Measurements from ENCODE around the gene SP140L.
"Not testable (repeated sequence)": the region's sequence is repeated elsewhere in the genome, so short reads cannot be mapped to it uniquely, and the experiment has no call there.

SP140L gene

DNA sequence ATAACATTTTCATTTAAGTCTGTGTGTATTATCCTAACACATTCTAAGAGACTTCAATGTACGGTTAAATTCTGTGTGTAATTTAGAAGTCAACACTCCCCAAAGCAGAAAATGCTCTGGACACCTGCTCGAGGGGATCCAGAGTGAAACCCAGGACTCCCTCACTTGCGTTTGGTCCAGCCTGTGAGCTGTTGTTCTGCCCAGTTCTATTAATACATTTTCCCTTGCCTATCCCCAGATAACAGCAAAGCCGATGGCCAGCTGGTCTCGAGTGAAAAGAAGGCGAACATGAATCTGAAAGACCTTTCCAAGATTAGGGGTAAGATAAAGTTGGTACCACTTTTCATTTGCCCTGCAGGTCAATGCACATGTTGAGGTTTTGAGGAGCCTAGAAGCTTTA lies 58.0 kb downstream of the SP140L start:
- no peak for DNase-seq

DNA sequence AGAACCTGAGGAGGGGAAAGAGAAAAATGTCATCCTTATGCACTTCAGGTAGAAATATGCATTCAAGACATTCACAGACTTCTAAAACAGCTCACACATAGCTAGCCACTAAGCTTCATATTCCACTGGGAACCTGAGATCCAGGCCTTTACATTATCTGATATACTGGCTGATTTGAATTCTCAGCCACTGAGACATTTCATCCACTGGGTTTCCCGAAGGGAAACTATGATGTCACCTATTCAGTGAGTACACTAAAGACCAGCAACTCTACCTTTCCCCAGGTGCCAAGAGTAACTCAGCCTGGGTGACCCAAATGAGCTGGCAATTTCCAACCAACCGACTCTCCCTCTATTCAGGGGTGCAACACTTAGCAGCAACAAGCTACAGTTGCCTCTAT lies 67.3 kb downstream of the SP140L start:
- DNase-seq = no peak

DNA sequence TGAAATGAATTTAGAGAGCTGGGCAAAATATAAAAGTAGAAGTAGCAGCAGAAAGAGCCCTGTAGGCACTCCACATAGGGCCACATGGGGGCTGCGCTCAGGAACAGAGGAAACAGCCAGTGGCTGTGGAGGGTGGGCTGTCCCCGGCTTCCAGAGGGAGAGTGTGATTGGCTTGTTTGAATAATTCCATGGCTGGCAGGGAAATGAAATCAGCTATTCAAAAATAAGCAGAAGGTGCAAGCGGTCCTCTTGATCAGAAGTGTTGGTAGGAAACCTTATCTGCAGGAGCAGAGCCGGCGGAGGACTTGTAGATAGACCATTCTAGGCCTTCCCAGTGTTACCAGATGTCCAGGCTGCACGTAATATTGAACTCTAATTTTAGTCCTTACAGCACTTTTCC lies 71.7 kb downstream of the SP140L start:
- DNase-seq = not testable (repeated sequence)

DNA sequence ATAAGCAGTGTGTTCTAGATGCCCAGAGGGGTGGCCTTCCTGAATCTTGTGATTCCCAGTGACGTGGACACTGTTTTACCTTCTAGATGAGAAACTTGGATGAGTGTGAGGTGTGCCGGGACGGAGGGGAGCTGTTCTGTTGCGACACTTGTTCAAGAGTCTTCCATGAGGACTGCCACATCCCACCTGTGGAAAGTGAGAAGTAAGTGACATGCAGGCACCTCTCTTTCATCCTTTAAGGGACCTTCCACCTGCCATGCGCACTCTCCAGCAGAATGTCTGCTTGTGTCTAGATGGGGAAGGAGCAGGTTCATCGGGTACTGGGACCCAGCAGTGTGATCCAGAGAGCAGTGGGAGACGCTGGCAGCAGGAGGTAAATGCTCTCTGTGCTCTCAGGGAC lies 73.0 kb downstream of the SP140L start:
- DNase-seq = no peak

DNA sequence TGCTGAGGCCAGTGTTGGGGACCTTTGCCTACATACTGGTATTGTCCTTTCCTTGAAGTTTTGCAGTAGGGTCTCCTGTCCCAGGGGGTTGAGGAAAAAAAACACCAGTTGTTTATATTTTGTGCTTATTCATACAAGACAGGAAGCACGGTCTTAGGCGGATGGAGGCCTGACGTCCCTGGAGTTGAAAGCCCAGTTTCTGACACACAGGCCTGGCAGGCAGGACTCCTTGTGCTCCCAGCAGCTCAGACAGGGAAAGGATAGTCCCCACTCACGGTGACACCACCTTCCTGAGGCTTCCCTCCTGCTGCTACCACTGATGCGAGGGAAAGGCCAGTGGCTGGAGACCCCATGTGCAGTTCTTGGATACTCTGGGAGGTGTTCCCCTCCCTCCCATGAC lies 73.5 kb downstream of the SP140L start:
- no peak for DNase-seq

DNA sequence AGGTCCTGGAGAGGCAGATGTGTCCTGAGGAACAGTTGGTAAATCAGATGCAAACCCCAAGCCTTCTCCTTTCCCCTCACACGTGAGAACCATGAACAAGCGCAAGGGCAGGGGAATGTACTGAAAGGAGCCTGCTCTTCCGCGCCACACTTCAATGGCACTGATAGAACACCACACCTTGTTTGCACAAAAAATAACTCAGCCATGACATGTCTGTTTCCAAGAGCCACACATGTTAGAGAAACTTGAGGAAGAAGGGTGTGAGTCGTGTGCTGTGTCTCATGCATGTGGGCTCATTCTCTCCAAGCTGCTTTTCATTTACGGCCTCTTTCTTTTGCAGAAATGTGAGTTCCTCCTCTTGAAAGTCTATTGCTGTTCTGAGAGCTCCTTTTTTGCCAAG lies 74.0 kb downstream of the SP140L start:
- DNase-seq = not testable (repeated sequence)

DNA sequence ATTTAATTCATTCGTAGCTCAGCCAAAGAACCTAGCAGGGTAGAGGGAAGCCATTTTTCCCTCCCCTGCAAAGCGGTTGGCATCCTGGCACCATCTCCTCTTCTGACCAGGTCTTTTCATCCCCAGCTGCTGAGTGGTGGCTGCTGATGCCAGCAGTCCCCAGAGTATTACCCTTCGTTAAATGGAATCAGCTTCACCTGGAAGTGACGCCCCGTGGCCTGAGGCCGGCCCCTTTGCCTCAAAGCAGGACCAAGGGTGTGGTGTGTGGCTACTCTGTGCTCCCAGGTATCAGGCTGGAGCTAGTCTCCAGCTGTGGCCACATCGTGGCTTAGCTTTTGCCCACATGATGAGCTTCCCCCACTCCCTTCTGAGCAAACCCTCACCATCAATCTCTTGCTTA lies 76.8 kb downstream of the SP140L start:
- no peak for DNase-seq

DNA sequence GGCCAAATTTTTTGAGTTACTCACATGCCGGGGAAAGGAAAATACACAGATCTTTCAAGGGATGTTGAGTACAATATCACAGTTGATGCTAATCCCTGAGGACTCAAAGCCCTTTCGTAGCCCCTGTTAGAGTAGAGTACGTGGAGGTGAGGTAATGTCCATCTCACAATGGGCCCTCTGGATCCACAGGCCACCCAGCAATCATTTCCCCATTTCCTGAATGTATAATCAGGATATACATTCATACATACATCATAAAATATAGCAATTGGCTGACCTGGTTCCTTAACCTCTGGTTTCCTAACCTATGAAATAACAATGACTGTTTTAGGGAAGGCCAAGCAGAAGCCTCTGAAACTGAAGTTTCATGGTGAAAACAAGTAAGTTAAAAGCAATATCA lies 78.8 kb downstream of the SP140L start:
- no peak for DNase-seq

DNA sequence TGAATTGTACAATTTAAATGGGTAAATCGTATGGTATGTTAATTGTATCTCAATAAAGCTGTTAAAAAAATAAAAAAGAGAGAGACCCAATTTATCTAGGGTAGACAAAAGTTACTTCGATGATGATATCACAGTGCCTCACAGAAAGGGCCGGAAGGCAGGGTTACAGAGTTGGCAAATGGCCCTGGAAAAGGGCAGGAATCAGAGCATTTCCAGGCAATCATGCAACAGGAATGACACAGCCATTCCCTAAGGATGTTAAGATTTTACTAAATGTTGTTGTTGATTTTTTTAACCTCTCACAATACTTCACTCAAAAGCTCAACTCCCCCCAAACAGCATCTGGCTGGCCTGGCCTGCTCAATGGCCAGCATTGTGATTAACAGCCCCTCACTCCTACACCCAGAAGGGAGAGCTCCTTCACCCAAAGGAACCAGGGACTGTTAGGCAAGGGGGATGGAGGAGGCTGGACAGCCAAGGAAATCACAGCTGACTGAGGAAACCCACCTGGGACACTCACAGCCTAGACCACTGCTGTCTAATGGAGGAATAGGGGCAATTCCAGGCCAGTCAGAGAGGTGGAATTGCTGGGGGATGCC lies 81.3 kb downstream of the SP140L start:
- DNase-seq = no peak

DNA sequence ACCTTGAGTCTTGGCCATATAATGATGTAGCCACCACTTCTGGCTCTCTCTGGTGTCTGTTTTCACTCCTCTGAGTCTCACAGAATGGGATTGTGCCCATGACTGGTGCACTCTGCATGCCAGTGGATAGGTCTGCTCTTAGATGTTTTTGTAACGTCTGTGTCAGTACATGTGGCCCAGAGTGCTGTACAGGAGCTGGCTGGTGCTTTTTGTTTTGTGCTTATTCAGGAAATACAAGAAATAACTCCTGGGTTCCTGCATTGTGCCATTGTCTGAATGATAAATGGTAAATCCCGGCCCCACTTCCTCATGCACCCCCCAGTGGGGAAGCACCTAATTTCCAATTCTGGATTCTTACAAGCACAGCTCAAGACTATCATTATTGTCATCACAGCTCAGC lies 82.3 kb downstream of the SP140L start:
- not testable (repeated sequence) for DNase-seq

DNA sequence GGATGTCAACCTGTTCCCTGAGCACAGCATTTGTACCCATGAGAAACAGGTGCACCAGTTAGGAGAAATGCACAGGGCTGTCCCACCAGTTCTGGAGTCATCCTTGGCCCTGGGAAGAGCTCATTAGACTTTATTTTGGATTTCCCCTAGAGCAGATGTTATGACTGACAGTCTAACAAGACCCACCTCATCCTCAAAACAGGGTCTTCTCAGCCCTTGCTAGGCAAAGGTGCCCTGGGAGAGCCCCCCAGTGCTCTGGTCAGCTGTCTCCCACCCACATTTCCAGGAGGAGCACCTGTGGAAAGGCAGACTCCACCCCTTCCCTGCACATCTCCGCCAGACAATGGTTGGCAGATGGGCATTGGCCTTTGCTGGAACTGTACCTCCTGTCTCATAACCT lies 83.3 kb downstream of the SP140L start:
- no peak for DNase-seq

DNA sequence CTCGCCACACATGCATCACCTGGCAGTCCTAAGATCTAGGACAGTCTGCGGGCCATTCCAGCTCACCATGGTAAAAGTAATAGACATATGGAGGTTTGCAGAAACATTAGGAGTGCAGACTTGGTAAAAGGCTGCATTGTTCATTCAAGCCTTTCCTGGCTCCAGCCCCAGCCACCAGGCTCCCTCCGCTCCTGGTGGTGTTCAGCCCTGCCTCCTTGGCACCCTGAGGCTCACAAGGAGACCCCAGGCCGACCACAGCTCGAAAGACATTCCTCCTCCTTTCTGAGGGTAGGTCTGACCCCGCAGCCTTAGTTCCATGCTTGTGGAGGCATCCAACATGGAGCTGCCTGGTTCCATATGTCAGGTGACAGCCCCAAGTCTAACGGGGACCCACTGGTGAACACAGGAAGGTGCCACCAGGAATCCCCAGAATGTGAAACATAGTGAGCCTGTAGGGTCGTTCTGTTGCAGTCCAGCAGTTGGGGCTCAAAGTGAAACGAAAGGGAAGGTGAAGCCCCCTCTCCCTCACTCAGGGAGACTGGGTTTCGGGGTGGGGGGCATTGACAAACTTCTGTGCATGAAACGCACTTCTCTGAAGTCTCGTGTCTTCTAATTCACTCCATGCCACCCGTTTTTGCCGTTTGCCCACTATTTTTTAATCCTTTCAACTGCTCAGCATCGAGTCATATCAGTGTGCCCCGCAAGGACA lies 84.0 kb downstream of the SP140L start:
- DNase-seq = no peak

DNA sequence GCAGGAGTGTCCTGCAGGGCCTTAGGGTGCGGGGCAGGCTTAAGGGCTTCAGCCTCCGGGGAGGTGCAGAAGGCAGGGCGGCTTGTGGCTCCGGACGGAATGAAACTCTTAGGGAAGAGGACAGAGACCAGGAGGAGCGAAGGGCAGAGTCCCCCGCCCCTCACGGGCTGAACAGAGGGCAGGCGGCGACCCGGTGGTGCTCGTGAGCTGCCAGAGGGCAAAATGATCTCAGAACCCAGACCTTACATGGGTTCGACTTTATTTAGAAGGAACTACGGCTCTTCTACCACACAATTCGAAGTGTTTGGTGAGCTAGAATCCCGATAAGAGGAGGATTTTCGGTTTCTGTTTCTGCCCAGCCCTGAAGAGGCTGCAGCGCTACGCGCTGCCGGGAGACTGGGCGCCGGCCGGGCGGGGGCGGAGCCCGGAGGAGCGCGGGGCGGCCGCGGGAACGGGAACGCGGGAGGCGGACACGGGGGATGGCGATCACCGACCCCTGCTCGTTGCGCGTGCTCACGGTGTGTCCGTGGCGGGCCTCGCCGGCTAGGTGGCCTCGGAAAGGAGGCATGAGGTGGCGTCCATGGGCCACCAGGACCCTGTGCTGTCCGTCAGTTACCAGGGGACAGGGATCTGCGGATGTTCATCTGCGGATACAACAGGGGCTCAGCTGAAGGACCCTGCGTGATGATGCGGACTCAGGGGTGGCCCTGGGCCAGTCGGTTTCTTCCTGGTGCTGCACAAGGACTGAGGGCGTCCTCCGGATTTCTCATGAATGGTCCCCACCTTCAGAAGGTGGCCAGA lies 84.8 kb downstream of the SP140L start:
- DNase-seq = peak; percentile 2

DNA sequence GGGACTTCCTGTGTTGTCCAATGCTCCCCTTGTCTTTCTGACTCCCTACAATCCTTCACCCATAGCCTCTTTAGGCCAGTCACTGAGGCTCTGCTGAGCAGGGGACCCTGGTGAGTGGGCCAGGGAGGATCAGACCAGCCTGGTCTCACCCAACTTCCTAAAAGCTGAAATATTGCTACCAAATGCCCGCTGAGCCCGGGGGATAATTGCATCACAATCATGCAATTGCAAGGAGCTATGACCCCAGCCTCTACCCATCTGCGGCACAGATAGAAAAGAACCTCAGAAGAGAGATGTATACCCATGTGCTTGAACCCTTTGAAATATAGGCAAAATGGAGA lies 85.3 kb downstream of the SP140L start:
- DNase-seq = no peak

DNA sequence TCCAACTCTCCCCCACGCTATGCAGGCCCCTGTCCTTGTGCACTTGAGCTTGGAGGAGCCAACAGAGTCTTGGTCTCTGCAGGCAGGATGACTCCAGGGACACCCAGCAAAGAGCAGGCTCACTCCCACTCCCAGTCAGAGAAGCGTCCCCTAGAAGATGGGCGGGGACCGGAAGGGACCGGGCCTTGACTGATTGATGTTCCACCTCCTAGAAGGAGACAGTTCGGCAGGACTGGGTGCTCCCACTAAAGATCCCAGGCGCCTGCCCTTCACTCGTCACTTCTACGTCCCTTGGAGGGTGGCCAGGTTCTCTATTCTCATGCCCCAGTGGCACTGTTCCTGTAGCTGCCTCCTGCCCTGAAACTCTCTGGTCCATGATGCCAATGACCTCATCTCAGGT lies 85.9 kb downstream of the SP140L start:
- no peak for DNase-seq

DNA sequence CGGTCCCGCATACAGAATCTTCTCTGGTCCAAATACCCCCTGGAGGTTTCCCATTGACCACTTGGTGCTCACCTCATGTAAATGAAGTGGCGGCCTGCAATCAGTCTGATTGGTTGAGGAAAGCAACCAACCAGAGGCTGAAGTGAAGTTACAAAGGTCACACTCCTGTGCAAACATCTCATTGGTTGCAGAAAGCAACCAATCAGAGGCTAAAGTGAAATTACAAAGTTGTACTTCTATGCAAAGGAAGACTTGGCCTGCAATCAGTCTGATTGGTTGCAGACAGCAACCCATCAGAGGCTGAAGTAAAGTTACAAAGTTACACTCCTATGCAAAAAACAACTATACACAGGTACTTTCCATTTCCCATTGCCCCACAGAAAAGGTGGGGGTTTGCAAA lies 86.5 kb downstream of the SP140L start:
- DNase-seq = no peak

DNA sequence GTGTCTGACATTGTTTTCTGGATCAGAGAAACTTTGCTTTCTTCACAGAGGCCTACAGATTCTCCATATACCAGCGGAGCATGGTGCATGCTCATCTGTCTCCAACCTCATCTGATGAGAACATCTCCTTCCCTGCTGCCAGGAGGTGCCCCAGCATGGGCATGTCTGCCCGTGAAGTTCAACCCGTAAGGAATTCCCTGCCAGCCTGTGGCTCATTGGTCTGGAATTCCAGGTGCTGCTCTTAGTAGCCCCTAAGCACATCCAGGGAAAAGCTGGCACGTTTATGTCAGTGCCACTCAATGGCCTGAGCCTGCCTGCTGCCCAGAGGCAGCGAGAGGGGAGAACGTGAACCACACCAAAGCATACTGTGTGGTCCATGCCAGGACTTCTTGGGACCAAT lies 87.3 kb downstream of the SP140L start:
- DNase-seq = no peak

DNA sequence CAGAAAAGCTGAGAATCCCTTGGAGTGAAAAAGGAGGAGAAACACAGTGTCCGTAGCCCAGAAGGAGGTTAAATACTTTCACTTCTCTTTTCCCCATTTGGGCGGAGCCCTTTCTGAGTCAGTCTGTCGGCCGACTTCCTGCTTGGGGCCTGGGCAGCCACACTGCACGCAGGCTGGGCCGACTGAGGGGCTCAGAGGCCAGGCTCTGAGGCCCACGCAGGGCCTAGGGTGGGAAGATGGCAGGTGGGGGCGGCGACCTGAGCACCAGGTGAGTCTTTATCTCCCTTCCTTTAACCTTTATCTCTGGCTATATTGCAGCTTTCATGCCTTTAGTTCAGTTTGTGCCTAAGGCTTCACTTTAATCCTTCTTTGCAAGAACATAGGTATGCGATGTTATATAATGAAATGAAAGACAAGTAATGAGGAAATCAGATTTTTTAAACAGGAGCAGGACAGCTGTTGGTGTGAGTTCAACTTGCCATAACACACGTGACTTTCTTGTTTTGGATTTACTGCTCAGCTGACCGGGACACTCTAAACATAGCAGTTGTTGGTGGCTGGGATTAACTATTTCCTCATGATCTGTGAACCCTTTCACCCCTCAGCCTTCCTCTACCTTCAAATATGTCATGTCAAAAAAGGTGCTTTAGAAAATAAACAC lies 89.2 kb downstream of the SP140L start, which contains the start of gene SP100:
Gene SP100, plus strand, starts transcription at position 141 of the 661 bp plus-strand sequence. Its CDS starts 96 bp downstream, at position 237.
- DNase-seq = no peak

DNA sequence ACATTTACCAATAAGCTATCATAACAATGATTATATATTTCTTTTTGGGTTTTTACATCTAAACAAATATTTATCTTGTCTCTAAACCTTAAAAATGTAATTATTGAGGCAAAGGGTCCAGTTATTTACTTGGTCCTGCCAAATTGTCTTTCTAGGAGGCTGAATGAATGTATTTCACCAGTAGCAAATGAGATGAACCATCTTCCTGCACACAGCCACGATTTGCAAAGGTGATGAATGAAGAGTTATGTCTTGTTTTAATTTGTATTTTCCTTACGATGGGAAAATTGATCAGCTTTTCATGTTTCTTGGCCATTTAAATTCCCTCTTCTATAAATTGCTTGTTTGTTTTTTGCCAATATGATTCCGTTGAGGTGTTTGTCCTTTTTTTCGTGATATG lies 90.4 kb downstream of the SP140L start:
- DNase-seq = no peak

DNA sequence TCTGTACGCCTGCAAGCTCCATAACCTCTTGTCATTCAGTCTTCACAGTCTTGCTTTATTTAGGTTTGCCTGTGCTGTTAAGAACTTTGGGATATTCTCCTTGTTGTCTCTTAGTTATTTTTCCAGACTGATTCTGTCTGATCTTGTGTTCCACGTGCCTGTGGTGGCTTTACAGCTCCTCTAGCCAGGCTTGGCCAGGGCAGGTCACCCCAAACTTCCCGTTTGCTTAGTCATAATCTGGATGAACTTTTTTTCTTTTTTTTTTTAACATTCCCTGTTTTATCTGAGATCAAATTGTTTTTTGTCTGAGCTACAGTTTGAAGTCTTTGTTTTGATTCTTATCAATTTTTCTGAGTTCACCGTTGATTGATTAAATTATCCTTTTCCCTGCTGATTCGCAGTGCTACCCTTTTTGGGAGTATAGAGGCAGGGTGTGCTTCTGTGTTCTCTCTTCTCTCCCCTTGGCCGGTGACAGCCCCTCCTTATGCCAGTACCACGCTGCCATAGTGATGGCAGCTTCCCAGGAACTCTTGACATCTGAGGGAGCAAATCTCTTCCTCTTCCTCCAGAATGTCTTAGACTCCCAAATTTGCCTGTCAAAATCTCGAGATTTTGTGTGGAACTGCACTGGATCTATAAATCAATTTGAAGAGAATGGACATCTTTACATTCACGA lies 91.5 kb downstream of the SP140L start:
- DNase-seq = no peak

DNA sequence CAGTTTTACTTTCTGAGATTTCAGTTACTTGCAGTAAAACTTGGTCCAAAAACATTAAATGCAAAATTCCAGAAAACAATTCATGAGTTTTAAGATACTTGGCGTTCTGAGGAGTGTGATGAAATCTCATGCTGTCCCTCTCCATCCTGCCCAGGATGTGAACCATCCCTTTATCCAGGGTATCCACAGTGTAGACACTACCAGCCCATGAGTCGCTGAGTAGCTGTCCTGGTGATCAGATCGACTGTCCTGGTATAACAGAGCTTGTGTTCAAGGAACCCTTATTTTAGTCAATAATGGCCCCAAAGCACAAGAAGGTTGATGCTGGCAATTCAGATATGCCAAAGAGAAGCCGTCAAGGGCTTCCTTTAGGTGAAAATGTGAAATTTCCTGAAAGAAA lies 92.2 kb downstream of the SP140L start:
- DNase-seq = no peak

DNA sequence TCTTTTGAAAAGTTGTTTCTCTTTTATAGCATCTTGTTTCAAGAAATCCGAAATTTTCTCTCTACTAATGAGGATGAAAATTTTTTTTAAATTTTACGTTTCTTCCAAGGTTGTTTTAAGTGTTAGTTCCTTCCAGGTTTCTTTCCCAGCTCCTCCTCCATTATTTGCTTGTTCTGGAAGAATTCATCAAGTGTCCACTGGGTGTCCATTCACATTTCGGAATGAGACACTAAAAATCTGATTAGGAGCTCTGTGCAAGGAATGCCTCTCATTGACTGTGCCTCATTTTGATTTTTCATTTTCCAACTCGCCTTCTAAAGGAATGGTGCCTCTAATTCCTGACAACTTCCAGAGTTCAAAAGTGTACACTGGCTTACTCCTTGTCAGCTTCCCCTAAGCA lies 95.2 kb downstream of the SP140L start:
- no peak for DNase-seq

DNA sequence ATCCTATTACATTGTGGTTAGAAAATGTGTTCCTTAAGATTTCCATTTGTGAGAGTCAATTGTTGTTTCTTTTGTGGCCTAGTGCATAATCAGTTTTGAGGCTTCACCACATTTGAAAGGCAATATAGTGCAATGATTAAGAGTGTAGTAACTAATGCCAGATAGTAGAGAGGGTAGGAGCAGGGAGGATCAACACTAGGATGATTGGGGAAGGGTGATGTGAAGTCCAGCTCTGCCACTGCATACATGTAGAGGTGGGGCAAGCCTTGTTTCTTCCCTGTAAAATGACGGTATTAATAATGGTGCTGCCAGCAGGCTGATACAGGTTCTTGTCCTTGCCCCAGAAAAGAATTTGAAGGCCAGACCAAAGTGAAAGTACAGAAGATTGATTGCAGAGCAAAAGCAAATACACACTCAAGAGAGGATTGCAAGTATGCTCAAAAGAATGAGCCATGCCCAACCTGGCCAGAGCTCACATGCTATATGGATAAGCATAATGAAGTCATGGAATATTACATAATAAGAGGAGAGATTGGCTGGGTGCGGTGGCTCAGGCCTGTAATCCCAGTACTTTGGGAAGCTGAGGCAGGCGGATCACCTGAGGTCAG lies 97.0 kb downstream of the SP140L start:
- DNase-seq = no peak

Data from NCI-H1436 (cell line).